SK-N-SH treated with all-trans-retinoic acid at 6 μM for 48 hours (cell line): Measurements from ENCODE around the gene MED20.

ENCODE experiments used
- ATAC-seq: fragments of 200-7000 bp; cut with Tn5 transposase; 3 replicates; pipeline ENCODE4 v1.9.1; 2020; ENCODE audit warnings: mild to moderate bottlenecking, moderate library complexity
- ARNTL ChIP-seq: fragments of 450-650 bp; formaldehyde crosslinking; IDR thresholded peaks from 2 replicates; pipeline ENCODE4 v1.5.0; 2020; ENCODE audit warnings: low read depth, mild to moderate bottlenecking, moderate library complexity, borderline replicate concordance
- BACH2 ChIP-seq: fragments of 250-450 bp; sonication (Bioruptor Pico); IDR thresholded peaks from 2 replicates; pipeline ENCODE4 v1.9.0; 2021; ENCODE audit warnings: mild to moderate bottlenecking, borderline replicate concordance
- CSDC2 ChIP-seq: fragments of 250-450 bp; sonication (Bioruptor Pico); IDR thresholded peaks from 2 replicates; pipeline ENCODE4 v1.5.0; 2020; ENCODE audit warnings: mild to moderate bottlenecking, moderate library complexity
- CSRNP3 ChIP-seq: fragments of 250-450 bp; sonication (Bioruptor Pico); IDR thresholded peaks from 2 replicates; pipeline ENCODE4 v1.5.1; 2021; ENCODE audit warnings: mild to moderate bottlenecking, moderate library complexity
- ESRRG ChIP-seq: fragments of 250-450 bp; sonication (Bioruptor Pico); IDR thresholded peaks from 2 replicates; pipeline ENCODE4 v1.6.1; 2021; ENCODE audit warnings: mild to moderate bottlenecking
- GLIS3 ChIP-seq: fragments of 250-450 bp; sonication (Bioruptor Pico); IDR thresholded peaks from 2 replicates; pipeline ENCODE4 v1.5.0; 2020; ENCODE audit warnings: mild to moderate bottlenecking, moderate library complexity
- ISL1 ChIP-seq: fragments of 250-450 bp; sonication (Bioruptor Pico); IDR thresholded peaks from 2 replicates; pipeline ENCODE4 v2.1.2; 2022; ENCODE audit warnings: mild to moderate bottlenecking, moderate library complexity
- OSR1 ChIP-seq: fragments of 250-450 bp; sonication (Bioruptor Pico); IDR thresholded peaks from 2 replicates; pipeline ENCODE4 v1.8.0; 2022; ENCODE audit warnings: moderate library complexity, mild to moderate bottlenecking, inconsistent platforms
- PPARA ChIP-seq: fragments of 250-450 bp; sonication (Bioruptor Pico); IDR thresholded peaks from 2 replicates; pipeline ENCODE4 v1.5.0; 2020; ENCODE audit warnings: mild to moderate bottlenecking, borderline replicate concordance
- SNAI2 ChIP-seq: fragments of 250-450 bp; sonication (Bioruptor Pico); IDR thresholded peaks from 2 replicates; pipeline ENCODE4 v1.5.0; 2020; ENCODE audit warnings: mild to moderate bottlenecking, moderate library complexity
- TCF4 ChIP-seq: fragments of 250-450 bp; sonication (Bioruptor Pico); IDR thresholded peaks from 2 replicates; pipeline ENCODE4 v1.8.0; 2021; ENCODE audit warnings: mild to moderate bottlenecking, moderate library complexity, borderline replicate concordance
- TOX ChIP-seq: fragments of 250-450 bp; sonication (Bioruptor Pico); IDR thresholded peaks from 2 replicates; pipeline ENCODE4 v1.8.0; 2021; ENCODE audit warnings: mild to moderate bottlenecking, moderate library complexity, borderline replicate concordance
- ZC3H10 ChIP-seq: fragments of 250-450 bp; sonication (Bioruptor Pico); IDR thresholded peaks from 2 replicates; pipeline ENCODE4 v1.5.1; 2021; ENCODE audit warnings: mild to moderate bottlenecking, moderate library complexity
- ZFP3 ChIP-seq: fragments of 250-450 bp; sonication (Bioruptor Pico); IDR thresholded peaks from 2 replicates; pipeline ENCODE4 v1.5.0; 2020; ENCODE audit warnings: mild to moderate bottlenecking, moderate library complexity
- ZFP30 ChIP-seq: fragments of 450-650 bp; formaldehyde crosslinking; IDR thresholded peaks from 2 replicates; pipeline ENCODE4 v1.5.0; 2022; ENCODE audit warnings: mild to moderate bottlenecking, moderate library complexity
- ZNF565 ChIP-seq: fragments of 450-650 bp; formaldehyde crosslinking; conservative IDR thresholded peaks from 2 replicates; pipeline ENCODE4 v1.5.0; 2020; ENCODE audit warnings: low read depth, mild to moderate bottlenecking, moderate library complexity
- ZNF70 ChIP-seq: fragments of 450-650 bp; formaldehyde crosslinking; IDR thresholded peaks from 2 replicates; pipeline ENCODE4 v1.5.0; 2020; ENCODE audit warnings: mild to moderate bottlenecking, moderate library complexity
- ZNF8 ChIP-seq: fragments of 450-650 bp; formaldehyde crosslinking; IDR thresholded peaks from 2 replicates; pipeline ENCODE4 v1.5.0; 2020; ENCODE audit warnings: mild to moderate bottlenecking, moderate library complexity
- TF ChIP-seq, protein P1 (sequence below): fragments of 250-450 bp; sonication (Bioruptor Pico); IDR thresholded peaks from 2 replicates; pipeline ENCODE4 v1.8.0; 2020; ENCODE audit warnings: mild to moderate bottlenecking, moderate library complexity, borderline replicate concordance
- TF ChIP-seq, protein P2 (sequence below): fragments of 250-450 bp; sonication (Bioruptor Pico); IDR thresholded peaks from 2 replicates; pipeline ENCODE4 v1.5.1; 2020; ENCODE audit warnings: low read depth, mild to moderate bottlenecking, moderate library complexity
- TF ChIP-seq, protein P3 (sequence below): fragments of 250-450 bp; sonication (Bioruptor Pico); IDR thresholded peaks from 2 replicates; pipeline ENCODE4 v1.5.0; 2020; ENCODE audit warnings: mild to moderate bottlenecking, moderate library complexity

MED20 gene

DNA sequence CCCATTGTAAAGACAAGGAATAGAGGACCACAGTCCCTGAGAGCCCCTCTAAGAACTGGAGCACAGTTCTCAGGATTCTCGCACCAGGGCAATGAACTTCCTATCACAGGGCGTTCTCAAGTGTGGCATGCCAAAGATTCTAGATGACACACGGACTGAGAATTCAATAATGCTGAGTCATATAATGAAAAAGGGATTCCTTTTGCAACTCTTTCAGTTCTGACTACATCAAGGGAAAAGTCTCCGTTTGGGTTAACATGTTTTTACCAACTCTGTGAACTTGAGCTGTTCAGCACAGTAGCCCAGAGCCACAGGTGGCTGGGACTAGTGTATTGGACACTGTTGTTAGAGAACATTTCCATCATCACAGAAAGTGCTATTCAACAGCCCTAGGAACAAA, 3.4 kb downstream of the MED20 start:
- peak; percentile 70 for ATAC-seq
- no peak for TF ChIP-seq OSR1
- no peak for TF ChIP-seq ZNF565
- TF ChIP-seq TCF4 (CRISPR knock-in tag) = no peak
- TF ChIP-seq GLIS3 = no peak
- no peak for TF ChIP-seq CSRNP3 (CRISPR knock-in tag)
- TF ChIP-seq ZFP30 = no peak
- TF ChIP-seq, protein P1, sequence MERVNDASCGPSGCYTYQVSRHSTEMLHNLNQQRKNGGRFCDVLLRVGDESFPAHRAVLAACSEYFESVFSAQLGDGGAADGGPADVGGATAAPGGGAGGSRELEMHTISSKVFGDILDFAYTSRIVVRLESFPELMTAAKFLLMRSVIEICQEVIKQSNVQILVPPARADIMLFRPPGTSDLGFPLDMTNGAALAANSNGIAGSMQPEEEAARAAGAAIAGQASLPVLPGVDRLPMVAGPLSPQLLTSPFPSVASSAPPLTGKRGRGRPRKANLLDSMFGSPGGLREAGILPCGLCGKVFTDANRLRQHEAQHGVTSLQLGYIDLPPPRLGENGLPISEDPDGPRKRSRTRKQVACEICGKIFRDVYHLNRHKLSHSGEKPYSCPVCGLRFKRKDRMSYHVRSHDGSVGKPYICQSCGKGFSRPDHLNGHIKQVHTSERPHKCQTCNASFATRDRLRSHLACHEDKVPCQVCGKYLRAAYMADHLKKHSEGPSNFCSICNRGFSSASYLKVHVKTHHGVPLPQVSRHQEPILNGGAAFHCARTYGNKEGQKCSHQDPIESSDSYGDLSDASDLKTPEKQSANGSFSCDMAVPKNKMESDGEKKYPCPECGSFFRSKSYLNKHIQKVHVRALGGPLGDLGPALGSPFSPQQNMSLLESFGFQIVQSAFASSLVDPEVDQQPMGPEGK (CRISPR knock-in tag) = no peak
- no peak for TF ChIP-seq SNAI2 (CRISPR knock-in tag)
- TF ChIP-seq ZNF8 (CRISPR knock-in tag) = no peak
- TF ChIP-seq ISL1 (CRISPR knock-in tag) = no peak
- TF ChIP-seq BACH2 = no peak
- no peak for TF ChIP-seq PPARA (CRISPR knock-in tag)
- TF ChIP-seq ZC3H10 = no peak
- TF ChIP-seq ESRRG = no peak
- TF ChIP-seq, protein P2, sequence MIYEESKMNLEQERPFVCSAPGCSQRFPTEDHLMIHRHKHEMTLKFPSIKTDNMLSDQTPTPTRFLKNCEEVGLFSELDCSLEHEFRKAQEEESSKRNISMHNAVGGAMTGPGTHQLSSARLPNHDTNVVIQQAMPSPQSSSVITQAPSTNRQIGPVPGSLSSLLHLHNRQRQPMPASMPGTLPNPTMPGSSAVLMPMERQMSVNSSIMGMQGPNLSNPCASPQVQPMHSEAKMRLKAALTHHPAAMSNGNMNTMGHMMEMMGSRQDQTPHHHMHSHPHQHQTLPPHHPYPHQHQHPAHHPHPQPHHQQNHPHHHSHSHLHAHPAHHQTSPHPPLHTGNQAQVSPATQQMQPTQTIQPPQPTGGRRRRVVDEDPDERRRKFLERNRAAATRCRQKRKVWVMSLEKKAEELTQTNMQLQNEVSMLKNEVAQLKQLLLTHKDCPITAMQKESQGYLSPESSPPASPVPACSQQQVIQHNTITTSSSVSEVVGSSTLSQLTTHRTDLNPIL (CRISPR knock-in tag) = no peak
- no peak for TF ChIP-seq ZNF70
- TF ChIP-seq, protein P3, sequence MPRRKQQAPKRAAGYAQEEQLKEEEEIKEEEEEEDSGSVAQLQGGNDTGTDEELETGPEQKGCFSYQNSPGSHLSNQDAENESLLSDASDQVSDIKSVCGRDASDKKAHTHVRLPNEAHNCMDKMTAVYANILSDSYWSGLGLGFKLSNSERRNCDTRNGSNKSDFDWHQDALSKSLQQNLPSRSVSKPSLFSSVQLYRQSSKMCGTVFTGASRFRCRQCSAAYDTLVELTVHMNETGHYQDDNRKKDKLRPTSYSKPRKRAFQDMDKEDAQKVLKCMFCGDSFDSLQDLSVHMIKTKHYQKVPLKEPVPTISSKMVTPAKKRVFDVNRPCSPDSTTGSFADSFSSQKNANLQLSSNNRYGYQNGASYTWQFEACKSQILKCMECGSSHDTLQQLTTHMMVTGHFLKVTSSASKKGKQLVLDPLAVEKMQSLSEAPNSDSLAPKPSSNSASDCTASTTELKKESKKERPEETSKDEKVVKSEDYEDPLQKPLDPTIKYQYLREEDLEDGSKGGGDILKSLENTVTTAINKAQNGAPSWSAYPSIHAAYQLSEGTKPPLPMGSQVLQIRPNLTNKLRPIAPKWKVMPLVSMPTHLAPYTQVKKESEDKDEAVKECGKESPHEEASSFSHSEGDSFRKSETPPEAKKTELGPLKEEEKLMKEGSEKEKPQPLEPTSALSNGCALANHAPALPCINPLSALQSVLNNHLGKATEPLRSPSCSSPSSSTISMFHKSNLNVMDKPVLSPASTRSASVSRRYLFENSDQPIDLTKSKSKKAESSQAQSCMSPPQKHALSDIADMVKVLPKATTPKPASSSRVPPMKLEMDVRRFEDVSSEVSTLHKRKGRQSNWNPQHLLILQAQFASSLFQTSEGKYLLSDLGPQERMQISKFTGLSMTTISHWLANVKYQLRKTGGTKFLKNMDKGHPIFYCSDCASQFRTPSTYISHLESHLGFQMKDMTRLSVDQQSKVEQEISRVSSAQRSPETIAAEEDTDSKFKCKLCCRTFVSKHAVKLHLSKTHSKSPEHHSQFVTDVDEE = no peak
- TF ChIP-seq ZFP3 (CRISPR knock-in tag) = no peak
- no peak for TF ChIP-seq TOX (CRISPR knock-in tag)
- TF ChIP-seq CSDC2 (CRISPR knock-in tag) = no peak

- no peak for TF ChIP-seq ARNTL (CRISPR knock-in tag)
- no peak for ATAC-seq
Measured at GRCh38 chr6:41914869-41915530, 5.9 kb downstream of the MED20 start.

DNA sequence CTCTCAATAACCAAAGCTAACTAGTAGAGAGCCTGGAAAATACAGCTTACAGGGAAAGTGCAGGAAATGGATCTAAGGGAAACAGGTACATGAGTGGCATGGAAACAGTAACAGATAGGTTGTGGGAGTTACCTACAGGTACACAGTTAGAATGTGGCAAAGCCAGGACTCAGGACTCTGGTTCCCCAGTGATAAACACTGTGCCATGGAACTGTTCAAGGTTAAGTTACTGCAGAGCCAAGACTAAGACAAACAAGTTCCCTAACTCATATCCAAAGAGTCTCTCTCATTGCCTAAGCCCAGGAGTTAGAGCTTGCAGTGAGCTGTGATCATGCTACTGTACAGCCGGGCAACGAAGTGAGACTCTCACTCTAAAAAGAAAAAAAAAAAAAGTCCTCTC, 6.6 kb downstream of the MED20 start:
- no peak for TF ChIP-seq ZFP30
- TF ChIP-seq, protein P2 (CRISPR knock-in tag) = no peak
- no peak for TF ChIP-seq ARNTL (CRISPR knock-in tag)
- ATAC-seq = no peak

GRCh38 chr6:41909727-41910126, 11.2 kb downstream of the MED20 start:
- no peak for TF ChIP-seq ZFP30
- TF ChIP-seq, protein P1 (CRISPR knock-in tag) = no peak
- no peak for TF ChIP-seq ZC3H10
- no peak for TF ChIP-seq SNAI2 (CRISPR knock-in tag)
- TF ChIP-seq, protein P2 (CRISPR knock-in tag) = no peak
- ATAC-seq = no peak
